GM12878 (cell line): Measurements from ENCODE around the gene WEE2. TPM values are rescaled to one million over a fixed set of nuclear protein-coding genes. Genes with fewer than 3 reads are reported as not detected.
A peak's percentile ranks its signal among the peaks of the same experiment; 100 is the strongest.

ENCODE experiments used
- ATAC-seq: fragments of 200-7000 bp; cut with Tn5 transposase; 3 replicates; pipeline ENCODE4 v1.9.1; 2020; ENCODE audit warnings: mild to moderate bottlenecking, moderate library complexity
- BruUV-seq: library from RNA; stranded (reverse); fragments of 400-500 nt; replicated peaks from 2 replicates; lab custom pipeline; 2021; lab: Mats Ljungman, UMichigan
- CTCF ChIA-PET: fragments of 300-600 bp; sonication (Branson Sonifier 250); formaldehyde crosslinking; extraction: SDS; loops from one replicate; lab custom pipeline; 2021; ENCODE audit warnings: inconsistent platforms; lab: Yijun Ruan, JAX
- POLR2A ChIA-PET: fragments of 350-600 bp; formaldehyde crosslinking; extraction: SDS; loops from one replicate; lab custom pipeline; 2021; ENCODE audit warnings: inconsistent platforms; lab: Charles Lee
- RAD21 ChIA-PET: fragments of 300-600 bp; sonication (Branson Sonifier 250); formaldehyde crosslinking; loops from one replicate; lab custom pipeline; 2023; ENCODE audit warnings: antibody characterized with exemption; ENCODE audit not compliant: unreplicated experiment; lab: Charles Lee
- SMC1A ChIA-PET: fragments of 300-600 bp; sonication (Branson Sonifier 250); formaldehyde crosslinking; loops from one replicate; lab custom pipeline; 2023; ENCODE audit not compliant: unreplicated experiment, uncharacterized antibody; lab: Charles Lee
- DNase-seq: peaks from one replicate; pipeline ENCODE4 v3.0.0-alpha.2; 2011; ENCODE audit warnings: low read depth, low spot score
- FAIRE-seq: peaks from 3 replicates; lab custom pipeline; 2011; peaks lifted over from hg19 to GRCh38; lab: Jason Lieb, UNC
- H2AFZ ChIP-seq: 2 replicates; pipeline ENCODE4 v1.6.0; 2011; ENCODE audit warnings: low read depth, low read length, control low read depth; ENCODE audit not compliant: control insufficient read depth
- H3K27ac ChIP-seq: 2 replicates; pipeline ENCODE4 v1.5.1; 2011; ENCODE audit warnings: control low read depth; ENCODE audit not compliant: control insufficient read depth, insufficient read depth
- H3K27me3 ChIP-seq, 2 experiments: replicated peaks in 1 of 2; 2 replicates each; pipeline versions ENCODE4 v1.6.0 to v1.6.1; 2011; ENCODE audit warnings: low read length in 1 of 2; ENCODE audit not compliant: control insufficient read depth in 2 of 2, insufficient read depth in 2 of 2
- H3K36me3 ChIP-seq, 2 experiments: 2 replicates each; pipeline ENCODE4 v1.5.1; 2011; ENCODE audit warnings: low read length in 1 of 2; ENCODE audit not compliant: control insufficient read depth in 2 of 2, insufficient read depth in 2 of 2
- H3K4me1 ChIP-seq: 2 replicates; pipeline ENCODE4 v1.6.1; 2011; ENCODE audit warnings: mild to moderate bottlenecking, low read length, moderate library complexity, mixed read lengths; ENCODE audit not compliant: control insufficient read depth, insufficient read depth
- H3K4me2 ChIP-seq: 2 replicates; pipeline ENCODE4 v1.6.0; 2011; ENCODE audit warnings: control low read depth; ENCODE audit not compliant: control insufficient read depth, insufficient read depth
- H3K4me3 ChIP-seq: fragments of 200-600 bp; sonication (generic); 2 replicates; pipeline ENCODE4 v1.5.1; 2016
- H3K79me2 ChIP-seq: 2 replicates; pipeline ENCODE4 v1.6.0; 2011; ENCODE audit warnings: low read length; ENCODE audit not compliant: control insufficient read depth, insufficient read depth
- H3K9ac ChIP-seq: 2 replicates; pipeline ENCODE4 v1.8.0; 2011; ENCODE audit warnings: low read length, control low read depth, mixed read lengths; ENCODE audit not compliant: control insufficient read depth, insufficient read depth
- H3K9me3 ChIP-seq: replicated peaks from 3 replicates; pipeline ENCODE4 v1.5.1; 2011; ENCODE audit warnings: mild to moderate bottlenecking, low read length; ENCODE audit not compliant: control insufficient read depth, insufficient read depth
- H4K20me1 ChIP-seq: 2 replicates; pipeline ENCODE4 v1.6.0; 2011; ENCODE audit not compliant: control insufficient read depth, insufficient read depth
- HDAC2 ChIP-seq: fragments of 200-600 bp; sonication (generic); IDR thresholded peaks from 2 replicates; pipeline ENCODE4 v1.6.1; 2017
- RAD21 ChIP-seq: IDR thresholded peaks from 2 replicates; pipeline ENCODE4 v1.6.1; 2011; ENCODE audit warnings: mild to moderate bottlenecking, low read depth, low read length, moderate library complexity; ENCODE audit not compliant: insufficient read depth
- WGBS: methylation state at CpG from one replicate; pipeline ENCODE4 v1.1.6; 2016; ENCODE audit warnings: low lambda C conversion rate; ENCODE audit not compliant: insufficient replicate concordance, insufficient coverage; ENCODE audit errors: missing lambda C conversion rate; 5-methylcytosine and 5-hydroxymethylcytosine counted together
- in situ Hi-C: fragments of 300-500 bp; cut with MboI; formaldehyde crosslinking; loops from 9 replicates; pipeline ENCODE4 v1.14.3; 2018; ENCODE audit warnings: mixed read lengths
- intact Hi-C: fragments of 100-400 bp; cut with micrococcal nuclease; formaldehyde crosslinking; loops from one replicate; pipeline ENCODE4 v1.14.2; 2022; ENCODE audit not compliant: unreplicated experiment
- polyA plus RNA-seq, 11 experiments: library from polyadenylated mRNA; depleted of rRNA in 4 of 11; unstranded in 6 of 11; stranded (reverse) in 5 of 11; fragments of >200 nt; fragmentation: Nextera tagmentation in 4 of 11; fragmentation: Illumina TruSeq in 1 of 11; extraction: Ambion mirVana in 4 of 11; extraction: Trizol in 1 of 11; gene quantifications; 1 replicate in 1 of 11; 2 replicates in 10 of 11; pipeline versions ENCODE4 v1.2.1 to v1.2.3, GENCODE V29; 2011 to 2016; ENCODE audit warnings: inconsistent platforms in 2 of 11, missing spikeins in 2 of 11, low read depth in 1 of 11
- total RNA-seq, 4 experiments: library from RNA; depleted of rRNA in 3 of 4; stranded (reverse); fragments of >200 nt in 3 of 4; fragmentation: Illumina TruSeq in 1 of 4; extraction: Trizol in 1 of 4; gene quantifications; 2 replicates each; pipeline versions ENCODE4 v1.2.1 to v1.2.3, GENCODE V29; 2013 to 2021
- TF ChIP-seq, protein P1 (sequence below): IDR thresholded peaks from 2 replicates; pipeline ENCODE4 v1.6.1; 2011; ENCODE audit warnings: borderline replicate concordance, low read depth, mild to moderate bottlenecking, moderate library complexity, low read length; ENCODE audit not compliant: insufficient read depth, poor library complexity, severe bottlenecking
- TF ChIP-seq, protein P2 (sequence below): fragments of 450-650 bp; IDR thresholded peaks from 2 replicates; pipeline ENCODE4 v1.6.1; 2016; ENCODE audit warnings: mild to moderate bottlenecking, moderate library complexity, borderline replicate concordance
- TF ChIP-seq, protein P3 (sequence below), 3 experiments: IDR thresholded peaks in 2 of 3; conservative IDR thresholded peaks in 1 of 3; 2 replicates each; pipeline ENCODE4 v1.5.1; 2011; ENCODE audit warnings: low read depth in 3 of 3, low read length in 3 of 3, mild to moderate bottlenecking in 3 of 3, control low read depth in 2 of 3, moderate library complexity in 2 of 3, inconsistent platforms in 1 of 3, mixed read lengths in 1 of 3; ENCODE audit not compliant: control insufficient read depth in 2 of 3, insufficient read depth in 1 of 3; ENCODE audit errors: extremely low read depth in 1 of 3

Gene WEE2
- total and polyA plus RNA-seq, 10 of the 15 experiments (the other 5 are each of a cell fraction or from before 2014, with no cell fraction given) = 0.02 to 0.03 (median 0.03) TPM; not detected in 7

DNA sequence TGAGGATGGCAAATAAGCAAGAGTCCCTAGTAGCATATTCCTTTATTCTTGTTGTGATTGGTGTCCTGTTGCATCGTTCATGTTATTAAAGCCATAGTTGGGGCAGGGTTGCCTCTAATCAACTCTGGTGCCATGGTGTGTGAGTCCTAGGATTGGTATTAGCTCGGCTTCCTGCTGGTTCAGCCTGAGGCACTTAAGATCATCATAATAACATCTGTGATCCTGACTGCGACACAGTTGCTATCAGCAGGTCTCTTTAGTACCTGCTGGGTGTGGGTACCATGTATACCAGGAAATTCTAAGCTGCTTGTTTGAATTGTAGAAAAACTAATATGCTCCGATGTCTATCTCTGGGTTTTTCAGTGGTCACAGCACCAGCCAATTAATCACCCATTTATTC lies 1.6 kb downstream of the WEE2 start (continued):
- TF ChIP-seq, protein P1, sequence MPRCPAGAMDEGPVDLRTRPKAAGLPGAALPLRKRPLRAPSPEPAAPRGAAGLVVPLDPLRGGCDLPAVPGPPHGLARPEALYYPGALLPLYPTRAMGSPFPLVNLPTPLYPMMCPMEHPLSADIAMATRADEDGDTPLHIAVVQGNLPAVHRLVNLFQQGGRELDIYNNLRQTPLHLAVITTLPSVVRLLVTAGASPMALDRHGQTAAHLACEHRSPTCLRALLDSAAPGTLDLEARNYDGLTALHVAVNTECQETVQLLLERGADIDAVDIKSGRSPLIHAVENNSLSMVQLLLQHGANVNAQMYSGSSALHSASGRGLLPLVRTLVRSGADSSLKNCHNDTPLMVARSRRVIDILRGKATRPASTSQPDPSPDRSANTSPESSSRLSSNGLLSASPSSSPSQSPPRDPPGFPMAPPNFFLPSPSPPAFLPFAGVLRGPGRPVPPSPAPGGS = no peak

DNA sequence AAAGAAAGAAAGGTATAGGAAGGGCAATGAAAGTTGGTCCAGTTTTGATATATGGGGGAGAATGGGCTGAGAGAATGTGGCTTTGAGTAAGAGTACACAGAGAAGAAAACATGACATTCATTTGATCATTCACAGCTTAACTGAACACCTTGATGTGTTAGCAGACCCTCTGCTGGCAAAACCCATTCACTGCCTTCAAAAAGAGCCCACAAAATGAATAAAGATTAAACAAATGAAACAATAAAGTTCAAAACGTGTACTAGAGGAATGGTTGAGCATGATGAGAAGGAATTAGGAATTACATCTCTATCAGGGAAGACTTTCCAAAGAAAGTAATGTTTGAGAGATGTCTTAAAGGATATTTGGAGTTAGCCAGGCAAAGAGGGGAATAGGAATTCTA lies 2.1 kb downstream of the WEE2 start:
- WGBS = 0% methylated on average over 1 of the region's 1 CpG
- H3K27ac ChIP-seq = no peak overlapping the region
- H3K4me2 ChIP-seq = no peak overlapping the region
- ChIA-PET CTCF (interaction anchor here (1.0 to 2.5 kb wide), 8 partner anchors 10 to 60 kb away, joined by 3 to 16 read pairs (median 4); partner anchors contain the start of gene SSBP1), RAD21 (interaction anchor here (1.2 to 2.7 kb wide), 2 partner anchors 10 to 56 kb away, joined by 5 to 19 read pairs; no protein-coding TSS in a partner anchor), POLR2A (no interaction called here), SMC1A (interaction anchor here (0.7 to 1.8 kb wide), 4 partner anchors 12 to 56 kb away, joined by 3 to 8 read pairs (median 4); no protein-coding TSS in a partner anchor)
- TF ChIP-seq RAD21 = peak; percentile 23; the same call in 1 of the 2 replicates
- TF ChIP-seq, protein P2, sequence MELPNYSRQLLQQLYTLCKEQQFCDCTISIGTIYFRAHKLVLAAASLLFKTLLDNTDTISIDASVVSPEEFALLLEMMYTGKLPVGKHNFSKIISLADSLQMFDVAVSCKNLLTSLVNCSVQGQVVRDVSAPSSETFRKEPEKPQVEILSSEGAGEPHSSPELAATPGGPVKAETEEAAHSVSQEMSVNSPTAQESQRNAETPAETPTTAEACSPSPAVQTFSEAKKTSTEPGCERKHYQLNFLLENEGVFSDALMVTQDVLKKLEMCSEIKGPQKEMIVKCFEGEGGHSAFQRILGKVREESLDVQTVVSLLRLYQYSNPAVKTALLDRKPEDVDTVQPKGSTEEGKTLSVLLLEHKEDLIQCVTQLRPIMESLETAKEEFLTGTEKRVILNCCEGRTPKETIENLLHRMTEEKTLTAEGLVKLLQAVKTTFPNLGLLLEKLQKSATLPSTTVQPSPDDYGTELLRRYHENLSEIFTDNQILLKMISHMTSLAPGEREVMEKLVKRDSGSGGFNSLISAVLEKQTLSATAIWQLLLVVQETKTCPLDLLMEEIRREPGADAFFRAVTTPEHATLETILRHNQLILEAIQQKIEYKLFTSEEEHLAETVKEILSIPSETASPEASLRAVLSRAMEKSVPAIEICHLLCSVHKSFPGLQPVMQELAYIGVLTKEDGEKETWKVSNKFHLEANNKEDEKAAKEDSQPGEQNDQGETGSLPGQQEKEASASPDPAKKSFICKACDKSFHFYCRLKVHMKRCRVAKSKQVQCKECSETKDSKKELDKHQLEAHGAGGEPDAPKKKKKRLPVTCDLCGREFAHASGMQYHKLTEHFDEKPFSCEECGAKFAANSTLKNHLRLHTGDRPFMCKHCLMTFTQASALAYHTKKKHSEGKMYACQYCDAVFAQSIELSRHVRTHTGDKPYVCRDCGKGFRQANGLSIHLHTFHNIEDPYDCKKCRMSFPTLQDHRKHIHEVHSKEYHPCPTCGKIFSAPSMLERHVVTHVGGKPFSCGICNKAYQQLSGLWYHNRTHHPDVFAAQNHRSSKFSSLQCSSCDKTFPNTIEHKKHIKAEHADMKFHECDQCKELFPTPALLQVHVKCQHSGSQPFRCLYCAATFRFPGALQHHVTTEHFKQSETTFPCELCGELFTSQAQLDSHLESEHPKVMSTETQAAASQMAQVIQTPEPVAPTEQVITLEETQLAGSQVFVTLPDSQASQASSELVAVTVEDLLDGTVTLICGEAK = peak; percentile 75
- no peak for TF ChIP-seq HDAC2
- TF ChIP-seq, protein P3, sequence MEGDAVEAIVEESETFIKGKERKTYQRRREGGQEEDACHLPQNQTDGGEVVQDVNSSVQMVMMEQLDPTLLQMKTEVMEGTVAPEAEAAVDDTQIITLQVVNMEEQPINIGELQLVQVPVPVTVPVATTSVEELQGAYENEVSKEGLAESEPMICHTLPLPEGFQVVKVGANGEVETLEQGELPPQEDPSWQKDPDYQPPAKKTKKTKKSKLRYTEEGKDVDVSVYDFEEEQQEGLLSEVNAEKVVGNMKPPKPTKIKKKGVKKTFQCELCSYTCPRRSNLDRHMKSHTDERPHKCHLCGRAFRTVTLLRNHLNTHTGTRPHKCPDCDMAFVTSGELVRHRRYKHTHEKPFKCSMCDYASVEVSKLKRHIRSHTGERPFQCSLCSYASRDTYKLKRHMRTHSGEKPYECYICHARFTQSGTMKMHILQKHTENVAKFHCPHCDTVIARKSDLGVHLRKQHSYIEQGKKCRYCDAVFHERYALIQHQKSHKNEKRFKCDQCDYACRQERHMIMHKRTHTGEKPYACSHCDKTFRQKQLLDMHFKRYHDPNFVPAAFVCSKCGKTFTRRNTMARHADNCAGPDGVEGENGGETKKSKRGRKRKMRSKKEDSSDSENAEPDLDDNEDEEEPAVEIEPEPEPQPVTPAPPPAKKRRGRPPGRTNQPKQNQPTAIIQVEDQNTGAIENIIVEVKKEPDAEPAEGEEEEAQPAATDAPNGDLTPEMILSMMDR (IDR thresholded peaks at IDR 0.05 in 2 of 3, conservative IDR thresholded peaks at IDR 0.05 in 1 of 3; ENCODE audit: control insufficient read depth in 2 of 3, extremely low read depth in 1 of 3, insufficient read depth in 1 of 3, low read depth in 3 of 3, low read length in 3 of 3) = peak in 1 of 3 experiments; percentile 10; a peak in 2 of 6 replicates
- DNase-seq = no peak
- H3K4me3 ChIP-seq = no peak overlapping the region
- H4K20me1 ChIP-seq = no peaks in the 10 kb centered on the region
- H3K27me3 ChIP-seq = no peaks in the 10 kb centered on the region
- in situ Hi-C loops = no loop called here
- H3K9ac ChIP-seq = no peak overlapping the region
- BruUV-seq = no TSS peak
- H3K79me2 ChIP-seq = no peaks in the 10 kb centered on the region
- ATAC-seq = no peak
- no peak for FAIRE-seq
- no peaks in the 10 kb centered on the region for H3K9me3 ChIP-seq
- intact Hi-C loops = no loop called here
- no peaks in the 10 kb centered on the region for H3K4me1 ChIP-seq
- H3K36me3 ChIP-seq = no peaks in the 10 kb centered on the region
- H2AFZ ChIP-seq = no peak overlapping the region
